NCI-H2107 (cell line): ENCODE results near the gene IQCH.
"Not testable (repeated sequence)": the region's sequence is repeated elsewhere in the genome, so short reads cannot be mapped to it uniquely, and the experiment has no call there.

Experiments used
- DNase-seq: peaks from one replicate; lab custom pipeline; 2025; lab: John Stamatoyannopoulos, UW

IQCH gene

GRCh38 chr15:67246606-67247005 is 8.0 kb upstream of the IQCH start:
- DNase-seq = not testable (repeated sequence)

- DNase-seq = no peak
Measured at GRCh38 chr15:67248011-67248505, 6.5 kb upstream of the IQCH start.

DNA sequence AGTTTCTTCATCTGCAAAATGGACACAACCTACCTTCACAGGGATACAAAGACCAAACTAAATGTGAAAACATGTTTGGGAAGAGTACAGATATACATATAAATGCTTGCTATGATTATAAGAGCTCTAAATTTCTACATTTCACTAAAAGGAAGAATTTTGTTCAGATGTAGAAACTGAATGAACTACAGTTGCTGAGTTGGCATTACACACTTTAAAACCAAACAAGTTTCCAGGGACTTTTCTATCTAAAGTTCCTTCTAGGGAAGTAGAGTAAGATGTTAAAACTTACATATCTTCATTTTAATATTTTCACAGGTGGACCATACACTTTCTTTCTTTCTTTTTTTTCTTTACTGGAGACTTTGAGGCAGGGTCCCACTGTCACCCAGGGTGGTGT is 4.8 kb upstream of the IQCH start:
- no peak for DNase-seq

DNA sequence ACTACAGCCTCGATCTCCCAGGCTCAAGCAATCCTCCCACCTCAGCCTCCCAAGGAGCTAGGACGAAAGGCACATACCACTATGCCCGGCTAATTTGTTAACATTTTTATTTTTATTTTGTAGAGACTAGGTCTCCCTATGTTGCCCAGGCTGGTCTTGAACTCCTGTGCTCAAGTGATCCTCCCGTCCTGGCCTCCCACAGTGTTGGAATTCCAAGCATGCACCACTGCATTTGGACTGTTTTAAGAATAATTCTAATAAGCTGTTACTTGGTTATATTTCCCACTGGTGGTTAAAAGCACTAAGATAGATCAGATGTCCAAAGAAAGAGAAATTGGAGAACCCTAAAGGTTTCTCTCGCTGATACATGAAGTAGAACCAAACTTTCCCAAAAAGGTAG is 3.3 kb upstream of the IQCH start:
- no peak for DNase-seq

DNA sequence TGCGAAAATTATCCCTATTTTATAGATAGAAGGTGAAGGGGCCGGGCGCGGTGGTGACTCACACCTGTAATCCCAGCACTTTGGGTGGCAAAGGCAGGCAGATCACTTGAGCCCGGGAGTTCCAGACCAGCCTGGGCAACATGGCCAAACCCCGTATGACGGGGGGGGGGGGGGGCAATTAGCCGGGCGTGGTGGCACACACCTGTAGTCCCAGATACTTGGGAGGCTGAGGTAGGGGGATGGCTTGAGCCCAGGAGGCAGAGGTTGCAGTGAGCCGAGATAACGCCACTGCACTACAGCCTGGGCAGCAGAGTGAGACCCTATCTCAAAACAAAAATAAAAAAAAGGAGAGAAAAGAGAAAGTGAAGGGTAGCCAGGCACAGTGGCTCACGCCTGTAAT is 1.5 kb upstream of the IQCH start:
- DNase-seq = no peak

DNA sequence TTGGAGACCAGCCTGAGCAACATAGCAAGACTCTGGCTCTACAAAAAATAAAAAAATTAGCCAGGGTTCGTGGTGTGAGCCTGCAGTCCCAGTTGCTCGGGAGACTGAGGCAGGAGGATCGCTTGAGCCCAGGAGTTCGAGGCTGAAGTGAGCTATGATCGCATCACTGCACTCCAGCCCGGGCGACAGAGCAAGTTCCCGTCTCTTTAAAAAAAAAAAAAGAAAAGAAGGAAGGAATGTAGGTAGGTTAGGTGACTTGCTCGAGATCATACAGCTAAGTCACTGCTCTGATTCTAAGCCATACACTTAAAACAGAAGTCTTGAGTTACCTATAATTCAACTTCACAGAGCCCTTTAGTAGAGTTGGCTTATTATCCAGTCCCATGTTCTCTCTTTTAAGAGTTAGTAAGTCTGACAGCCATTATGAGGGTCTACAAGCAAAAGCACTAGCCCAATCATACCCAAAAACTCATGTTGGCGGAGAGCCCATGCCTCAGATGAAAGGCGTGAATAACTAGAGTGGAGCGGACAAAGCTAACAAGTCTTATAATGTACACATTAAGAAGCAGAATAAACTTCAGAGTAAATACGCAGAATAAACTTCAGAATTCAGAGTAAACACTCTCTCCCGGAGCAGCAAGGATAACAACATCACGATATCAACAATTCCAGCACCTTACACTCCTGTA is 893 bp upstream of the IQCH start:
- no peak for DNase-seq

DNA sequence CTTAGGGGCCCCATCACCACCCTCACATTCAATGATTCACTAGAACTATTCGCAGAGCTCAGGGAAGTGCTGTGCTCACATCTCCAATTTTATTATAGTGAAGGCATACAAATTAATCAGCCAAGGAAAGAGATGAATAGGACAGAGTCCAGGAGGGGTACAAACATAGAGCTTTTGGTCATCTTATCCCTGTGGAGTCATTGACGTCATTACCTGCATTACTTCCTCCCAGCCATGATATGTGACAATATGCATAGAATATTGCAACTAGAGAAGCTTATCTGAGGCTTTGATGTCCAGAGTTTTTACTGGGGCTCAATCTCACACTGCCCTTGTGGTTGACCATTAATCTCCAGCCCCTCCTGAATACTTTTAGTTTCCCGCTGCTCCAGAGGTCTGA is 1.5 kb downstream of the IQCH start:
- no peak for DNase-seq

- not testable (repeated sequence) for DNase-seq
Measured at GRCh38 chr15:67258412-67258811, 3.8 kb downstream of the IQCH start.

DNA sequence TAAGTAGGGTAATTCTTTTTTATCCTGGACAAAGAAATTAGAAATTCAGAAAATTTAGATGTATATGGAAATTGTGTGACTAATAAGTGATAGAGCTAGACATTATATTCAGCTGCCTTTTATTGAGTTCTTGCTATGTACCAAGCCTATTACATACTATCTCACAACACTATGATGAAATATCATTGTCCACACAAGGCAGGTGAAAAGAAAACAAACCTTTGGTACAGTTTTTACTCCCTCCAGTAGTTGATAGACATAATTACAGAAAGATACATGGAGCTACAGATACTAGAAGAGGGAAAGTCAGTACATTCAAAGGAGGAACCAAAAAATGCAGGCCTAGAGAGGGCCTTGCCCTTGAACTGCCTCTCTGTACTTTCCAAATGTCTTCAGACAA is 4.8 kb downstream of the IQCH start:
- DNase-seq = no peak

- DNase-seq = no peak
Measured at GRCh38 chr15:67259806-67260205, 5.2 kb downstream of the IQCH start.

DNA sequence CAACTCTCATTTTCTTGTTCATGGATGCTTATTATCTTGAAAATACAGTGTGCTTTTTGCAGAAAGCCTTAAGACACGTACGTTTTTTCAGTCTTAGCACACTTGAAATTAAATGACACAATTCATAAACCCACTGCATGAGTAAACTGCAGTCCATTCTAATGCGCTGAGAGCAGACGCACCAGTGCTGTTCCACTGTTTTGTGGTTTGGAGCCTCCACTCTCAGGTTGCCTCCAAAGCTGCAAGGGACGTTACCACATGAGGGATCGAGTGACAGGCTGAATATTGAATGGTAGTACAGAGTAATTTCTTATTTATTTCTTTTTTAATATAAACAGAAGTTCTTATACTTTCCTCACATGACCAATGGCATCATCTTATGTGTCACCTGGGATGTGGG is 12.3 kb downstream of the IQCH start:
- DNase-seq = peak; percentile 5

DNA sequence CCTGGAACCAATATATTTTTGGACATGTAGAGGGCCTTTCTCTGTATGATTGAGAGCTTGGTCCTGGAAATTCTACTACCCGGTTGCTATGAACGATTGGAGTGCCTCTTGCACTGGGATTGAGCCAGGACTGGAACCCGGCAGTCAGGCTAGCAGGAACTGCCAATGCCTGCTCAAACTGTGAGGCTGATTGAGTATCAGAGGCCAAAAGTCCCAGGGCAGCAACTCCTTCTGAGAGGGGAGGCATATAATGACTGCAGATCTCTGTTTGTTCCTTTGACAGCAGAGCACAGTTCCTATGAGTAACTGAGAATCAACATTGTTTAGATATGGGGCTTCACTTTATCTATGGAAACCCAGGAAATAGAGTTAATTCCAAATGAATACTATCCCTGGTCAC is 12.9 kb downstream of the IQCH start:
- DNase-seq = no peak

- no peak for DNase-seq
Measured at GRCh38 chr15:67267951-67268941, 13.7 kb downstream of the IQCH start.

DNA sequence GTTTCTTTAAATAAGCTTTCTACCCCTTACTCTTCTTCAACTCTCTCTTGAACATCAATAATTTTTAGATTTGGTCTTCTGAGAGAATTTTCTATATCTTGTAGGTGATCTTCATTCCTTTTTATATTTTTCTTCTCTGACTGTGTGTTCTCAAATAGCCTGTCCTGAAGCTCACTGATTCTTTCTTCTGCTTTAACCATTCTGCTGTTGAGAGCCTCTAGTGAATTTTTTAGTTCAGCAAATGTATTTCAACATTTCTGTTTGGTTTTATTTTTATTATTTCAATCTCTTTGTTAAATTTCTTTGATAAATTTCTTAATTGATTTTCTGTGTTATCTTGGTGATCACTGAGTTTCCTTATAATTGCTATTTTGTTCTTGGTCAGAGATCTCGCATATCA is 19.6 kb downstream of the IQCH start:
- DNase-seq = no peak

GRCh38 chr15:67276666-67277065 is 22.1 kb downstream of the IQCH start:
- no peak for DNase-seq

GRCh38 chr15:67280217-67280616 is 25.6 kb downstream of the IQCH start:
- DNase-seq = no peak

DNA sequence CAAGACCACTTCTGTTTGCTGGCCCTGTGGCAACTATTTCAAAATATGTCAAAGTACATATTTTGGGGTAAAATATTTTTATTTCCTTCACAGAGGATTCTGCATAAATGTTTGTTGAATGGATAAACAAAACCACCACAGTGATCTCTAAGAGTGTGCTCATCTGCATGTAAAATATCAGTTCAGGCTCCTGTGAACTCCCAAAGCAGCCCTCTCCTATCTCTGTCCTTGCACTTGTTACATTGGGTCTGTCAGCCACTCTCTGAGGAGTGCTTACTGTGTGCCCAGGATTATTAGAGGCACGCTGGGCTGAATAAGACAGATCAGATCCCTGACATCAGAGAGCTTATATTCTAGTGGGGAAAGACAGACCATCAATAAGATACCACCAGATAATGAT is 27.1 kb downstream of the IQCH start:
- no peak for DNase-seq

DNA sequence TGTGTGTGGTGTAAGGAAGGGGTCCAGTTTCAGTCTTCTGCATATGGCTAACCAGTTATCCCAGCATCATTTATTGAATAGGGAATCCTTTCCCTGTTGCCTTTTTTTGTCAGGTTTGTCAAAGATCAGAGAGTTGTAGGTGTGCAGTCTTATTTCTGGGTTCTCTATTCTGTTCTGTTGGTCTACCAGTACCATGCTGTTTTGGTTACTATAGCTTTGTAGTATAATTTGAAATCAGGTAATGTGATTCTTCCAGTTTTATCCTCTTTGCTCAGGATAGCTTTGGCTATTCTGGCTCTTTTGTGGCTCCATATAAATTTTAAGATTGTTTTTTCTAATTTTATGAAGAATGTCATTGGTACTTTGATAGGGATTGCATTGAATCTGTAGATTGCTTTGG is 31.0 kb downstream of the IQCH start:
- DNase-seq = not testable (repeated sequence)

- DNase-seq = not testable (repeated sequence)
Measured at GRCh38 chr15:67286400-67286799, 31.8 kb downstream of the IQCH start.

DNA sequence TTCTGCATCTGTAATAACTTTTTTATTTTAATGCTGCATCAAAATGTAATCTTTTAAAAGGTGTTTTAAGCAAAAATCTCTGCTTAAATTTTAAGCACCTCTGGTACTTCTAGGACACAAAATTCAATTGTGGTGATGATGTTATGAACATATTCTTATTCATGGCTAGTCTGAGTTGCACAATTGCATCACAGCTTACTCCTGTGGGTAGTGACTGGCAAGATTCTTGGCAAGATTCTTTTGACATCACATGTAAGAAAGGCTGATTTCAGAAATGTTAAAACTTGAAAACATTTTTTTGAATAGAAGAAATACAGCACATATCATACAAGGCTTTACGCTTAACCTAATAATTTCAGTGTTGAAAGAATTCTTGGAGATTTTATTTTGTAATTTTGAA is 35.7 kb downstream of the IQCH start:
- no peak for DNase-seq

- no peak for DNase-seq
Measured at GRCh38 chr15:67296188-67296587, 41.6 kb downstream of the IQCH start.

DNA sequence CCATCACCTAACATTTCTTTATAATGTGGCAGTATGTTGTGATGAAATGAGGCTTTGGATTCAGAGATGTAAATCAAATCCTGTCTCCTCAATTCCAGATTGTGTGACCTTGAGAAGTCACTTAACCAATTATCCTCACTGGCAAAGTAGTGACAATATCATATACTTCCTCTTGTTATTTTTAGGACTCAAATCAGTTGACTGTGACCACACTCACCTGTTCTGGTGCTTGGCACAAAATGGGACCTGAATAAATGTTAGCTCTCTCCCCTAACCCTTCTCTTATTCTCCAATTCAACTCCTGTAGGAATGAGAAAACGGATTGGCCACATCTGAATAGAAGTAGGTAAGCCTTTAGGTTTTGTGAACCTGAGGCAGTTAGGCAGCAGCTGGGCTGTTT is 42.1 kb downstream of the IQCH start:
- DNase-seq = no peak
